Measurements from ENCODE around the gene RASSF4. TPM values are rescaled to one million over a fixed set of nuclear protein-coding genes. Genes with fewer than 3 reads are reported as not detected.

The RASSF4 gene
- total and polyA plus RNA-seq, 11 donors = 48.3 to 125 (median 78.9) TPM

DNA sequence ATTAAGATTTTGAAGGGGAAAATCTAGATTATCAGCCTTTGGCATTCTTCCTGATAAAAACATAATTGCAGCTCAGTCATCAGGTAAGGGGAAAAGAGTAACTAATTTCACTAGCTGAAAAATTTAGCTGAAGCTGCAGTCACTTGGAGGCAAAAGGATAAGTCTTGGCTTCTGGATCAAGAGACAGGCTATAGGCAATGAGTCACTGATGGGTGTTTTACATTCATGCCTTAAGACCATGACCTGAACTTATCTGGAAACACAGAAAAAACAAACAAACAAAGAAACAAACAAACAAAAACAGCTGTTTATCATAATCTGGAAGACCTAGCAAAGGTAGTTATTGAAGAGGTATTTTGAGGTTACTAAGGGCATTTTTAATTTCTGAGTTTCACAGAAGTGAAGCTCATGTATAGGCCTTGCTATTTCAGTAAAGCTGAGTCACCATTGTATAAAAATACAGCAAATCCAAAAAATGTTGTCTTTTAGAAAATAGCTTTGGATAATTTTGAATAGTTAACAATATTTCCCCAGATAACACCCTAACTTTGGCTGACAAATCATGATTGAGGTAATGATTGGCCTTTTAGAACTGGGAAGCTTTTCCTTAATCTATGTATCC is 81.4 kb downstream of the RASSF4 start:
- no peaks in the 10 kb centered on the region for H3K9me3 ChIP-seq
- H3K4me3 ChIP-seq = no peak overlapping the region
- ATAC-seq (no peak), DNase-seq (no peak)
- H3K27me3 ChIP-seq = peaks cover 0 to 3% (median 0%) of the 10 kb centered on the region in 9 donors
- H3K4me1 ChIP-seq = no peaks in the 10 kb centered on the region
- intact Hi-C loops (cut with DNase I) = no loop called here
- H3K36me3 ChIP-seq = no peaks in the 10 kb centered on the region
- H3K27ac ChIP-seq = no peak overlapping the region
- TF ChIP-seq POLR2A (IDR thresholded peaks at IDR 0.05) = no peak
- TF ChIP-seq, protein P1, sequence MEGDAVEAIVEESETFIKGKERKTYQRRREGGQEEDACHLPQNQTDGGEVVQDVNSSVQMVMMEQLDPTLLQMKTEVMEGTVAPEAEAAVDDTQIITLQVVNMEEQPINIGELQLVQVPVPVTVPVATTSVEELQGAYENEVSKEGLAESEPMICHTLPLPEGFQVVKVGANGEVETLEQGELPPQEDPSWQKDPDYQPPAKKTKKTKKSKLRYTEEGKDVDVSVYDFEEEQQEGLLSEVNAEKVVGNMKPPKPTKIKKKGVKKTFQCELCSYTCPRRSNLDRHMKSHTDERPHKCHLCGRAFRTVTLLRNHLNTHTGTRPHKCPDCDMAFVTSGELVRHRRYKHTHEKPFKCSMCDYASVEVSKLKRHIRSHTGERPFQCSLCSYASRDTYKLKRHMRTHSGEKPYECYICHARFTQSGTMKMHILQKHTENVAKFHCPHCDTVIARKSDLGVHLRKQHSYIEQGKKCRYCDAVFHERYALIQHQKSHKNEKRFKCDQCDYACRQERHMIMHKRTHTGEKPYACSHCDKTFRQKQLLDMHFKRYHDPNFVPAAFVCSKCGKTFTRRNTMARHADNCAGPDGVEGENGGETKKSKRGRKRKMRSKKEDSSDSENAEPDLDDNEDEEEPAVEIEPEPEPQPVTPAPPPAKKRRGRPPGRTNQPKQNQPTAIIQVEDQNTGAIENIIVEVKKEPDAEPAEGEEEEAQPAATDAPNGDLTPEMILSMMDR (IDR thresholded peaks at IDR 0.05) = no peak

DNA sequence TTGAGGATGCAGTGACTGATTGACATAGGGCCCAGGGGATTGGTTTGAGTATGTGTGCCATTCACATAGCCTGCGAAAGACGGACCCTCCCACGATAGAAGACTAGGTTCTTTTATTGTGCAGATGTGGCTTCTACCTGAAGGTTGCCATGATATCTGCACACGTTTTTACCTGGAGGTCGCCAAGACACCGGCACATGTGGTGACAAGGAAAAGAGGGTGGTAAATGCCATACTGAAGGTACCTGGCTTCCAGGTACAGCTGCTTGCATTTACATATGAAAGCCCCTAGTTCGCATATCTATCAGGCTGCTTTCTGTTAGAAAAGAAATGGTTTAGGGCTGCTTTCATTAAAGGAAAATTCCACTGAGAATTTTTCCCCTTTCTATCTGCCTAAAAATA is 84.7 kb downstream of the RASSF4 start:
- Histone ChIP-seq H3K4me3 (no peak overlapping the region), H3K9me3 (peaks cover 0 to 15% (median 2%) of the 10 kb centered on the region in 12 donors), H3K36me3 (no peaks in the 10 kb centered on the region), H3K4me1 (no peaks in the 10 kb centered on the region), H3K27me3 (no peaks in the 10 kb centered on the region), H3K27ac (no peak overlapping the region)
- intact Hi-C loops (cut with DNase I) = no loop called here
- no peak for DNase-seq
- ATAC-seq = no peak
- TF ChIP-seq POLR2A (IDR thresholded peaks at IDR 0.05) = no peak
- TF ChIP-seq, protein P1 (IDR thresholded peaks at IDR 0.05) = no peak
- 34 to 51% (median 44%) methylated on average over 7 of the region's 7 CpGs for WGBS, 4 donors

Other genes starting within 250 kb of the RASSF4 start
- gene TMEM72, start 48.5 kb upstream of the RASSF4 start, total RNA-seq = under 1 TPM in 2 of 9 donors, not detected in 7; 0.15 to 0.27 TPM
- not detected for gene TMEM72, start 48.5 kb upstream of the RASSF4 start, polyA plus RNA-seq
- 10 to 100 TPM; 11.0 to 76.5 (median 22.7) TPM for gene DEPP1, start 19.0 kb downstream of the RASSF4 start, total RNA-seq
- 10 to 100 TPM; 19.1 to 37.9 TPM for gene DEPP1, start 19.0 kb downstream of the RASSF4 start, polyA plus RNA-seq
- 10 to 100 TPM; 12.7 to 16.8 (median 14.6) TPM for gene ZNF22, start 41.1 kb downstream of the RASSF4 start, total RNA-seq
- gene ZNF22, start 41.1 kb downstream of the RASSF4 start, polyA plus RNA-seq = 10 to 100 TPM; 12.6 to 17.5 TPM

All from heart left ventricle (tissue), 16 donors.